Measurements from ENCODE around the gene OR5D16. TPM values are rescaled to one million over a fixed set of nuclear protein-coding genes. Genes with fewer than 3 reads are reported as not detected.

Gene OR5D16
- total RNA-seq, 2 donors from 2014 or later, result not detected

Other genes starting within 250 kb of the OR5D16 start
- not detected for gene OR4C11, start 231.1 kb upstream of the OR5D16 start, total RNA-seq
- gene OR4P4, start 203.6 kb upstream of the OR5D16 start, total RNA-seq, result not detected
- not detected for gene OR4S2, start 190.4 kb upstream of the OR5D16 start, total RNA-seq
- gene OR4C6, start 176.6 kb upstream of the OR5D16 start, total RNA-seq, result not detected
- gene OR5D13, start 65.3 kb upstream of the OR5D16 start, total RNA-seq, result not detected
- not detected for gene OR5D14, start 43.2 kb upstream of the OR5D16 start, total RNA-seq
- not detected for gene OR5L1, start 27.4 kb upstream of the OR5D16 start, total RNA-seq
- gene OR5D18, start 19.1 kb upstream of the OR5D16 start, total RNA-seq, result not detected
- gene OR5L2, start 11.5 kb upstream of the OR5D16 start, total RNA-seq, result not detected
- not detected for gene TRIM51, start 44.5 kb downstream of the OR5D16 start, total RNA-seq
- gene OR5W2, start 75.8 kb downstream of the OR5D16 start, total RNA-seq, result not detected
- not detected for gene OR5I1, start 97.6 kb downstream of the OR5D16 start, total RNA-seq
- not detected for gene OR10AG1, start 131.2 kb downstream of the OR5D16 start, total RNA-seq
- gene OR5F1, start 155.9 kb downstream of the OR5D16 start, total RNA-seq, result not detected
- gene OR5AS1, start 188.9 kb downstream of the OR5D16 start, total RNA-seq, result not detected

All from posterior vena cava (tissue), 2 donors.